ENCODE data around the gene HEY2. TPM values are rescaled to one million over a fixed set of nuclear protein-coding genes. Genes with fewer than 3 reads are reported as not detected.

HEY2 gene
- total RNA-seq, 1 experiment from 2014 or later, result not detected

- Histone ChIP-seq H3K4me1 (ENCODE audit: insufficient read depth, low read length) (peaks cover 39% of the 10 kb centered on the region), H3K27ac (ENCODE audit: low read length) (0 out of 2 replicates have a peak overlapping the region, but pooled peaks have one; percentile 7), H3K4me2 (ENCODE audit: low read length) (peak overlapping the region; percentile 95), H3K36me3 (ENCODE audit: low read depth, low read length) (no peaks in the 10 kb centered on the region), H3F3A (ENCODE audit: low read length, unreplicated experiment) (no peaks in the 10 kb centered on the region), H3K4me3 (ENCODE audit: low read length) (peak overlapping the region; percentile 91), H3K9me3 (ENCODE audit: low read length) (no peaks in the 10 kb centered on the region), H3K79me2 (ENCODE audit: low read length) (peaks cover 12% of the 10 kb centered on the region; the same call in 1 of the 2 replicates), H3K9me2 (replicated peaks; ENCODE audit: low read length) (no peaks in the 10 kb centered on the region), H3K27me3 (ENCODE audit: low read length) (no peaks in the 10 kb centered on the region), H2AFZ (ENCODE audit: low read length) (peak overlapping the region; percentile 87), H4K20me1 (ENCODE audit: low read length) (no peaks in the 10 kb centered on the region), H3K9ac (ENCODE audit: low read length) (peak overlapping the region; percentile 78)
- TSS peak; percentile 82 for BruUV-seq (replicated peaks)
- TF ChIP-seq EZH2 (IDR thresholded peaks at IDR 0.05; ENCODE audit: low read length, unreplicated experiment) (no peak), EZH2phosphoT487 (IDR thresholded peaks at IDR 0.05; ENCODE audit: borderline replicate concordance, low read length) (no peak), CTCF (conservative IDR thresholded peaks at IDR 0.05; ENCODE audit: low read depth, low read length) (no peak)
- intact Hi-C loops (cut with micrococcal nuclease), result loop anchor here (2.0 to 5.0 kb wide), 2 partner anchors 69 to 83 kb away; no protein-coding TSS in a partner anchor
- DNase-seq (no peak), ATAC-seq (0 out of 2 replicates have a peak, but pooled peaks have one; percentile 2)
- CTCF ChIA-PET, result interaction anchor here (0.8 to 1.2 kb wide), 2 partner anchors 166 to 167 kb away, joined by 4 to 5 read pairs; partner anchors contain the start of gene HINT3
- POLR2A ChIA-PET (ENCODE audit: unreplicated experiment), result interaction anchor here (0.6 to 0.7 kb wide), 3 partner anchors 166 to 1976 kb away, joined by 3 to 4 read pairs (median 4); partner anchors contain the start of gene HINT3
Observed at GRCh38 chr6:125789576-125790357, 40.3 kb downstream of the HEY2 start.

GRCh38 chr6:125790358-125791150 is 41.1 kb downstream of the HEY2 start, which contains the start of gene NCOA7:
TSS of gene NCOA7 (plus strand) at chr6:125790960. CDS start at chr6:125815355, 24,395 bp downstream.
- Histone ChIP-seq H3K27me3 (ENCODE audit: low read length) (no peaks in the 10 kb centered on the region), H3K27ac (ENCODE audit: low read length) (0 out of 2 replicates have a peak within 1 kb of the TSS, but pooled peaks have one; percentile 7), H3K4me3 (ENCODE audit: low read length) (peak within 1 kb of the TSS; percentile 91), H4K20me1 (ENCODE audit: low read length) (no peaks in the 10 kb centered on the region), H3F3A (ENCODE audit: low read length, unreplicated experiment) (no peaks in the 10 kb centered on the region), H2AFZ (ENCODE audit: low read length) (peak within 1 kb of the TSS; percentile 87), H3K4me2 (ENCODE audit: low read length) (peak within 1 kb of the TSS; percentile 95), H3K9me3 (ENCODE audit: low read length) (no peaks in the 10 kb centered on the region), H3K36me3 (ENCODE audit: low read depth, low read length) (no peaks in the 10 kb centered on the region), H3K4me1 (ENCODE audit: insufficient read depth, low read length) (peaks cover 45% of the 10 kb centered on the region), H3K9me2 (replicated peaks; ENCODE audit: low read length) (no peaks in the 10 kb centered on the region), H3K79me2 (ENCODE audit: low read length) (peaks cover 20% of the 10 kb centered on the region), H3K9ac (ENCODE audit: low read length) (peak within 1 kb of the TSS; percentile 78)
- no TSS peak for BruUV-seq (replicated peaks)
- ChIA-PET CTCF (interaction anchor here (0.6 to 1.2 kb wide), 4 partner anchors 77 to 183 kb away, joined by 3 to 22 read pairs (median 4); partner anchors contain the start of gene HINT3), POLR2A (ENCODE audit: unreplicated experiment) (interaction anchor here (0.7 kb wide), 1 partner anchor 196 kb away, joined by 3 read pairs; no protein-coding TSS in a partner anchor)
- intact Hi-C loops (cut with micrococcal nuclease), result loop anchor here (2.0 to 5.0 kb wide), 2 partner anchors 68 to 82 kb away; no protein-coding TSS in a partner anchor
- ATAC-seq (peak; percentile 80), DNase-seq (peak; percentile 58)
- no peak for TF ChIP-seq EZH2 (IDR thresholded peaks at IDR 0.05; ENCODE audit: low read length, unreplicated experiment)

Data from PC-3 (cell line).